ENCODE results near the gene RNF217. TPM values are rescaled to one million over a fixed set of nuclear protein-coding genes. Genes with fewer than 3 reads are reported as not detected.
"Not testable (repeated sequence)": the region's sequence is repeated elsewhere in the genome, so short reads cannot be mapped to it uniquely, and the experiment has no call there.

The RNF217 gene
- total and polyA plus RNA-seq, 2 of the 8 experiments (the other 6 are each of a cell fraction or from before 2014, with no cell fraction given), result 2.0 to 8.9 TPM

DNA sequence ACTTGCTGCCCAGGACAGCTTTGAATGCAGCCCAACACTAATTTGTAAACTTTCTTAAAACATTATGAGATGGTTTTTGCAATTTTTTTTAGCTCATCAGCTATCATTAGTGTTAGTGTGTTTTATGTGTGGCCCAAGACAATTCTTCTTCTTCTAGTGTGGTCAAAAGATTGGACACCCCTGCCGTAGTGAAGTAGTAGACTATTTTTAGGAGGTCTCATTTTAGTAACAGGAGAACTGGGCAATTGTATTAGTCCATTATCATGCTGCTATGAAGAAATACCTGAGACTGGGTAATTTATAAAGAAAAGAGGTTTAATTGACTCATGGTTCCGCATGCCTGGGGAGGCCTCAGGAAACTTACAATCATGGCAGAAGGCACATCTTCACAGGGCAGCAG is 112.8 kb downstream of the RNF217 start:
- H4K8ac ChIP-seq (ENCODE audit: extremely low read depth, insufficient read depth, low read length); H2AK5ac ChIP-seq (ENCODE audit: low read depth, low read length); H3K27me3 ChIP-seq (replicated peaks in 1 of 4; ENCODE audit: control insufficient read depth in 3 of 4, extremely low read depth in 1 of 4, insufficient read depth in 3 of 4, low read length in 3 of 4); H4K91ac ChIP-seq (replicated peaks; ENCODE audit: insufficient read length, low read length); H3K23me2 ChIP-seq (ENCODE audit: low read depth, low read length); H3K56ac ChIP-seq (replicated peaks; ENCODE audit: insufficient read length, low read depth, low read length); H2BK5ac ChIP-seq (ENCODE audit: low read depth, low read length); H3K9ac ChIP-seq (replicated peaks in 1 of 4; ENCODE audit: extremely low read depth in 1 of 4, low read depth in 3 of 4, low read length in 3 of 4); H3K4ac ChIP-seq (replicated peaks; ENCODE audit: insufficient read length, low read depth, low read length); H2BK15ac ChIP-seq (ENCODE audit: low read length); H2BK20ac ChIP-seq (ENCODE audit: low read length); H2BK12ac ChIP-seq (ENCODE audit: low read depth, low read length); H3K4me3 ChIP-seq (ENCODE audit: extremely low read depth in 1 of 4, insufficient read depth in 2 of 4, low read depth in 3 of 4, low read length in 4 of 4); H3K79me2 ChIP-seq (ENCODE audit: control insufficient read depth in 1 of 2, insufficient read depth in 2 of 2, low read length in 2 of 2); H3K79me1 ChIP-seq (ENCODE audit: low read depth, low read length); H3K9me3 ChIP-seq (ENCODE audit: insufficient read depth in 2 of 2, low read depth in 1 of 2, low read length in 1 of 2); H3K36me3 ChIP-seq (ENCODE audit: control insufficient read depth in 2 of 4, insufficient read depth in 4 of 4, low read length in 3 of 4); H4K20me1 ChIP-seq (replicated peaks in 1 of 2; ENCODE audit: control insufficient read depth in 1 of 2, insufficient read depth in 2 of 2, low read length in 2 of 2); POLR2A ChIA-PET (ENCODE audit: partially characterized antibody); H3K18ac ChIP-seq (ENCODE audit: extremely low read depth, low read length); H4K5ac ChIP-seq (ENCODE audit: insufficient read length, low read depth, low read length); DNase-seq (ENCODE audit: low read depth in 1 of 2, low spot score in 2 of 2); H3K14ac ChIP-seq (ENCODE audit: insufficient read length); H2BK120ac ChIP-seq (replicated peaks; ENCODE audit: low read depth, low read length); FAIRE-seq; H3K4me1 ChIP-seq (replicated peaks in 1 of 4; ENCODE audit: control insufficient read depth in 3 of 4, insufficient read depth in 4 of 4, low read length in 3 of 4); H2AFZ ChIP-seq (ENCODE audit: low read length); H3K27ac ChIP-seq (ENCODE audit: low read depth, low read length); H3K23ac ChIP-seq (ENCODE audit: insufficient read length); H3K4me2 ChIP-seq (ENCODE audit: insufficient read depth in 1 of 2, low read depth in 2 of 2, low read length in 2 of 2): not testable (repeated sequence)
- CTCF ChIA-PET (ENCODE audit: partially characterized antibody), result interaction anchor here (1.4 to 1.8 kb wide), 2 partner anchors 10 to 39 kb away, joined by 5 read pairs; no protein-coding TSS in a partner anchor
- 87% methylated on average over 2 of the region's 2 CpGs; no CpG with 5 or more reads in 1 of the 2 experiments for WGBS, 2 experiments (ENCODE audit: extremely low coverage in 1 of 2, insufficient coverage in 1 of 2, insufficient read length in 1 of 2, insufficient replicate concordance in 2 of 2, low coverage in 1 of 2, low lambda C conversion rate in 2 of 2, missing lambda C conversion rate in 1 of 2)

All from H1 (cell line).